Measurements from ENCODE around the gene ARL16. TPM values are rescaled to one million over a fixed set of nuclear protein-coding genes. Genes with fewer than 3 reads are reported as not detected.

ARL16 gene
- total RNA-seq, 4 donors from 2014 or later = 33.5 to 45.4 (median 43.4) TPM

DNA sequence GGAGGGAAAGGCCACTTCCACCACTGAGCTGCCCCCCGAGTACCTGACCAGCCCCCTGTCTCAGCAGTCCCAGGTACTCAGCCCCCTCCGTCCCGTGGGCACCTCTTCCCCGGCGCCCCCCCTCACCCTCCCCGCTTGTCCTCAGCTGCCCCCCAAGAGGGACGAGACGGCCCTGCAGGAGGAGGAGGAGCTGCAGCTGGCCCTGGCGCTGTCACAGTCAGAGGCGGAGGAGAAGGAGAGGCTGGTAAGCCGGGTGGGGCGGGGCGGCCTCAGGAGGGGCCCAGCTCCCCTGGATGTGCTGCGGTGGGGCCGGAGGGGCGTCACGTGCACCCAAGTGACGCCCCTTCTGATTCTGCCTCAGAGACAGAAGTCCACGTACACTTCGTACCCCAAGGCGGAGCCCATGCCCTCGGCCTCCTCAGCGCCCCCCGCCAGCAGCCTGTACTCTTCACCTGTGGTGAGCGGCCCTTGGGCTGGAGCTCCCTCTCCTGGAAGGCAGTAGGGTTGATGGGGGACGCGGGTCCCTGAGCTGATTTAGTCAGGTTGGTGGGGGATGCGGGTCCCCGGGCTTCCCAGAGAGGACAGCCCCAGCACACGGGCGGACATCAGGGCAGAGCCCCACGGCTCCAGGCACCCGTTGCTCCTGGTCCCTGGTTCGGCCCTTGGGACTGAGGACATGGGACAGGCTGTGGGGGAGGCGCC lies 10.1 kb upstream of the ARL16 start:
- H3K27ac ChIP-seq = no peak overlapping the region
- TF ChIP-seq, protein P1, sequence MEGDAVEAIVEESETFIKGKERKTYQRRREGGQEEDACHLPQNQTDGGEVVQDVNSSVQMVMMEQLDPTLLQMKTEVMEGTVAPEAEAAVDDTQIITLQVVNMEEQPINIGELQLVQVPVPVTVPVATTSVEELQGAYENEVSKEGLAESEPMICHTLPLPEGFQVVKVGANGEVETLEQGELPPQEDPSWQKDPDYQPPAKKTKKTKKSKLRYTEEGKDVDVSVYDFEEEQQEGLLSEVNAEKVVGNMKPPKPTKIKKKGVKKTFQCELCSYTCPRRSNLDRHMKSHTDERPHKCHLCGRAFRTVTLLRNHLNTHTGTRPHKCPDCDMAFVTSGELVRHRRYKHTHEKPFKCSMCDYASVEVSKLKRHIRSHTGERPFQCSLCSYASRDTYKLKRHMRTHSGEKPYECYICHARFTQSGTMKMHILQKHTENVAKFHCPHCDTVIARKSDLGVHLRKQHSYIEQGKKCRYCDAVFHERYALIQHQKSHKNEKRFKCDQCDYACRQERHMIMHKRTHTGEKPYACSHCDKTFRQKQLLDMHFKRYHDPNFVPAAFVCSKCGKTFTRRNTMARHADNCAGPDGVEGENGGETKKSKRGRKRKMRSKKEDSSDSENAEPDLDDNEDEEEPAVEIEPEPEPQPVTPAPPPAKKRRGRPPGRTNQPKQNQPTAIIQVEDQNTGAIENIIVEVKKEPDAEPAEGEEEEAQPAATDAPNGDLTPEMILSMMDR (IDR thresholded peaks at IDR 0.05) = no peak
- no peak for TF ChIP-seq POLR2A (IDR thresholded peaks at IDR 0.05)
- no peak overlapping the region for H3K4me3 ChIP-seq
- H3K4me1 ChIP-seq = no peaks in the 10 kb centered on the region
- H3K27me3 ChIP-seq = no peaks in the 10 kb centered on the region
- H3K36me3 ChIP-seq = peaks cover 0 to 100% (median 0%) of the 10 kb centered on the region in 3 donors
- H3K9me3 ChIP-seq = no peaks in the 10 kb centered on the region
- DNase-seq = no peak

DNA sequence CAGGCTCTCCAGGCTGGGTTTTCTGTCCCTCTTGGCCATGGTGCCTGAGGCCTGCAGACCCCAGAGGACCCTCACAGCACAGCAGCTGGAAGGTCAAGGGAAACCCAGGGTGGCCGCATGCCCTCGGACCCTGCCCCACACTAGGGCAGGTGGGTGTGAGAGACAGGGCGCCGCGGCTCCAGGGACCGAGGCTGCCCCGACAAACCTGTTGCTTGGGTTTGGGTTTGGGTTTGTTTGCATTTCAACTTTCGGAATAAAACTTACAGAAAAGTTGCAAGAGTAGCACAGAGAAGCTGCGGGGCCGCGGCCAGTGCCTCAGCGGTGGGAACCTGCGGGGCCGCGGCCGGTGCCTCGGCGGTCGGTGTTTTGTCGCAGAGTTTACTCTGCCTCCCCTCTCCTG lies 8.0 kb upstream of the ARL16 start:
- Histone ChIP-seq H3K36me3 (peaks cover 0 to 100% (median 0%) of the 10 kb centered on the region in 3 donors), H3K4me1 (no peaks in the 10 kb centered on the region), H3K9me3 (no peaks in the 10 kb centered on the region), H3K4me3 (no peak overlapping the region), H3K27ac (no peak overlapping the region), H3K27me3 (no peaks in the 10 kb centered on the region)
- DNase-seq = no peak
- no peak for TF ChIP-seq POLR2A (IDR thresholded peaks at IDR 0.05)
- TF ChIP-seq, protein P1 (IDR thresholded peaks at IDR 0.05) = no peak

- Histone ChIP-seq H3K27ac (no peak overlapping the region), H3K4me1 (no peaks in the 10 kb centered on the region), H3K9me3 (no peaks in the 10 kb centered on the region), H3K27me3 (no peaks in the 10 kb centered on the region), H3K36me3 (peaks cover 0 to 100% (median 0%) of the 10 kb centered on the region in 3 donors), H3K4me3 (no peak overlapping the region)
- TF ChIP-seq, protein P1 (IDR thresholded peaks at IDR 0.05) = no peak
- no peak for TF ChIP-seq POLR2A (IDR thresholded peaks at IDR 0.05)
- no peak for DNase-seq
These were observed 7.6 kb upstream of the ARL16 start for GRCh38 chr17:81691196-81691595.

DNA sequence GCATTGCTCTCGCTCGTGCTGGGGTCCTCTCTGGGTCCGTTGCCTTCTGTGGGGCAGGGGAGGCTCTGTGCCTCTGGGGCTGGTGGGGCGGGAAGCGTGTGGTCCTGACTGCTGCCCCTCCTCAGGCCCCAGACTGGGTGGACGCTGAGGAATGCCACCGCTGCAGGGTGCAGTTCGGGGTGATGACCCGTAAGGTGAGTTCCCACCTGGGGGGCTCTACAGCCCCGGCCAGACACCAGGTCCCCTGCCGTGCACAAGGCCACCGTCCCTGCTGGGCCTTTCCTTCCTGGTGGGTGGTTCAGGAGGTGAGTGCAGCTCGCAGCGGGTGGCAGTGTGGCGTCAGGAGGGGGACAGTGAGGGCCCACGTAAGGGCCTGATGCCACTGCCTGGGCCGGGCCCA lies 7.0 kb upstream of the ARL16 start:
- no peaks in the 10 kb centered on the region for H3K27me3 ChIP-seq
- H3K4me3 ChIP-seq = no peak overlapping the region
- no peak for DNase-seq
- no peak for TF ChIP-seq POLR2A (IDR thresholded peaks at IDR 0.05)
- TF ChIP-seq, protein P1 (IDR thresholded peaks at IDR 0.05) = no peak
- peaks cover 0 to 5% (median 2%) of the 10 kb centered on the region in 4 donors for H3K4me1 ChIP-seq
- H3K9me3 ChIP-seq = no peaks in the 10 kb centered on the region
- H3K36me3 ChIP-seq = peaks cover 0 to 99% (median 0%) of the 10 kb centered on the region in 3 donors
- no peak overlapping the region for H3K27ac ChIP-seq

GRCh38 chr17:81690066-81690465 lies 6.5 kb upstream of the ARL16 start:
- no peak for DNase-seq
- H3K4me3 ChIP-seq = no peak overlapping the region
- no peak overlapping the region for H3K27ac ChIP-seq
- no peaks in the 10 kb centered on the region for H3K27me3 ChIP-seq
- H3K36me3 ChIP-seq = peaks cover 0 to 95% (median 0%) of the 10 kb centered on the region in 3 donors
- TF ChIP-seq, protein P1 (IDR thresholded peaks at IDR 0.05) = no peak
- TF ChIP-seq POLR2A (IDR thresholded peaks at IDR 0.05) = no peak
- no peaks in the 10 kb centered on the region for H3K9me3 ChIP-seq
- peaks cover 0 to 9% (median 7%) of the 10 kb centered on the region in 4 donors for H3K4me1 ChIP-seq
